ENCODE data around the gene USP2. TPM values are rescaled to one million over a fixed set of nuclear protein-coding genes. Genes with fewer than 3 reads are reported as not detected.

Gene USP2
- polyA plus RNA-seq, 1 experiment = 0.27 TPM

- H3K36me3 ChIP-seq (ENCODE audit: control insufficient read depth, insufficient read depth, low read length) = no peaks in the 10 kb centered on the region
- H3K27me3 ChIP-seq (ENCODE audit: control insufficient read depth, insufficient read depth, low read length) = no peaks in the 10 kb centered on the region; the same call in 1 of the 2 replicates
- ChIA-PET CTCF (interaction anchor here (0.8 to 21.4 kb wide), 9 partner anchors 12 to 234 kb away, joined by 3 to 349 read pairs (median 3); partner anchors contain the start of gene CBL), POLR2A (no interaction called here)
- DNase-seq (ENCODE audit: low read depth) = no peak
- TF ChIP-seq CTCF (IDR thresholded peaks at IDR 0.05; ENCODE audit: insufficient read depth, low read depth, low read length) = no peak
- no peak overlapping the region for H3K4me3 ChIP-seq (ENCODE audit: low read depth, low read length)
These were observed 2.5 kb downstream of the USP2 start for GRCh38 chr11:119378851-119379465.

- Histone ChIP-seq H3K36me3 (ENCODE audit: control insufficient read depth, insufficient read depth, low read length) (no peaks in the 10 kb centered on the region), H3K4me3 (ENCODE audit: low read depth, low read length) (no peak overlapping the region), H3K27me3 (ENCODE audit: control insufficient read depth, insufficient read depth, low read length) (no peaks in the 10 kb centered on the region)
- ChIA-PET CTCF (interaction anchor here (0.8 to 21.4 kb wide), 8 partner anchors 11 to 172 kb away, joined by 3 to 349 read pairs (median 5); partner anchors contain the start of gene CBL), POLR2A (no interaction called here)
- no peak for DNase-seq (ENCODE audit: low read depth)
- TF ChIP-seq CTCF (IDR thresholded peaks at IDR 0.05; ENCODE audit: insufficient read depth, low read depth, low read length) = no peak
These were observed 3.4 kb downstream of the USP2 start for GRCh38 chr11:119377961-119378667.

- Histone ChIP-seq H3K36me3 (ENCODE audit: control insufficient read depth, insufficient read depth, low read length) (no peaks in the 10 kb centered on the region), H3K27me3 (ENCODE audit: control insufficient read depth, insufficient read depth, low read length) (no peaks in the 10 kb centered on the region), H3K4me3 (ENCODE audit: low read depth, low read length) (no peak overlapping the region)
- POLR2A ChIA-PET = no interaction called here
- no peak for DNase-seq (ENCODE audit: low read depth)
- no peak for TF ChIP-seq CTCF (IDR thresholded peaks at IDR 0.05; ENCODE audit: insufficient read depth, low read depth, low read length)
- CTCF ChIA-PET = interaction anchor here (1.0 to 21.4 kb wide), 8 partner anchors 12 to 103 kb away, joined by 4 to 349 read pairs (median 45); partner anchors contain the start of genes C1QTNF5 and THY1
These were observed 4.2 kb downstream of the USP2 start for GRCh38 chr11:119377112-119377901.

GRCh38 chr11:119376197-119376847 is 5.2 kb downstream of the USP2 start:
- no peak for DNase-seq (ENCODE audit: low read depth)
- Histone ChIP-seq H3K4me3 (ENCODE audit: low read depth, low read length) (no peak overlapping the region), H3K36me3 (ENCODE audit: control insufficient read depth, insufficient read depth, low read length) (no peaks in the 10 kb centered on the region), H3K27me3 (ENCODE audit: control insufficient read depth, insufficient read depth, low read length) (no peaks in the 10 kb centered on the region)
- no peak for TF ChIP-seq CTCF (IDR thresholded peaks at IDR 0.05; ENCODE audit: insufficient read depth, low read depth, low read length)
- ChIA-PET CTCF (interaction anchor here (0.6 to 21.4 kb wide), 15 partner anchors 7 to 104 kb away, joined by 3 to 349 read pairs (median 7); partner anchors contain the start of genes C1QTNF5 and THY1), POLR2A (no interaction called here)

Measured in BJ (cell line).